ENCODE data around the gene MPIG6B.

MPIG6B gene

DNA sequence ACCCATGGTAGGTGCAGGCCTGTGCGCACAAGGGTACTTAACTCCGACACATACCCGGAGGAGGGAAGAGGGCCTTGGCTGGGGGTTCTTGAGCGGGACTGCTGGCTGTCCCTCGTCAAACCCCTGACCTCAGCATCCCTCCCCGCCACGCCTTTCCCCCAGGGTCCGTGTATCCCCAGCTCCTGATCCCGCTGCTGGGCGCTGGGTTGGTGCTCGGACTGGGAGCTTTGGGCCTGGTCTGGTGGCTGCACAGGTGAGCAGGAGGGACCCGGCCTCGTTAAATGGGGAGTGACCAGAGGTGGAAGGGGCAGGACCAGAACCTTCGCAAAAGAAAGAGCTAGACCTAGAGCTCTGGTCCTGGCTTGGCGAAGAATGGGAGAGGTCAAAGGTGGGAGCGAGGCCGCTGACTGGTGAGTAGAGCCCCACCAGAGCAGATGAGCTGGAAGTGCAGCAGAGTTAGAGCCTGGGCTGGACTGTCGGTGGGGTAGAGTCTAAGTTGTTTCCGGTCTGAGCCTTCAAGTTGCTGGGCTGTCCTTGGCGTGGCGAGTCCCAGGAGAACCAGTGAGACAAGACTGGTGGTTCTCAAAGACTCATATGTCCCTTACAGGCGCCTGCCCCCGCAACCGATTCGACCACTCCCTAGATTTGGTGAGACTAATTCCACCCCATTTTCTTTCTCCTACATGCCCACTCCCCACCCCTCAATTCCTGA, 963 bp downstream of the MPIG6B start:
- DNase-seq, result no peak

DNA sequence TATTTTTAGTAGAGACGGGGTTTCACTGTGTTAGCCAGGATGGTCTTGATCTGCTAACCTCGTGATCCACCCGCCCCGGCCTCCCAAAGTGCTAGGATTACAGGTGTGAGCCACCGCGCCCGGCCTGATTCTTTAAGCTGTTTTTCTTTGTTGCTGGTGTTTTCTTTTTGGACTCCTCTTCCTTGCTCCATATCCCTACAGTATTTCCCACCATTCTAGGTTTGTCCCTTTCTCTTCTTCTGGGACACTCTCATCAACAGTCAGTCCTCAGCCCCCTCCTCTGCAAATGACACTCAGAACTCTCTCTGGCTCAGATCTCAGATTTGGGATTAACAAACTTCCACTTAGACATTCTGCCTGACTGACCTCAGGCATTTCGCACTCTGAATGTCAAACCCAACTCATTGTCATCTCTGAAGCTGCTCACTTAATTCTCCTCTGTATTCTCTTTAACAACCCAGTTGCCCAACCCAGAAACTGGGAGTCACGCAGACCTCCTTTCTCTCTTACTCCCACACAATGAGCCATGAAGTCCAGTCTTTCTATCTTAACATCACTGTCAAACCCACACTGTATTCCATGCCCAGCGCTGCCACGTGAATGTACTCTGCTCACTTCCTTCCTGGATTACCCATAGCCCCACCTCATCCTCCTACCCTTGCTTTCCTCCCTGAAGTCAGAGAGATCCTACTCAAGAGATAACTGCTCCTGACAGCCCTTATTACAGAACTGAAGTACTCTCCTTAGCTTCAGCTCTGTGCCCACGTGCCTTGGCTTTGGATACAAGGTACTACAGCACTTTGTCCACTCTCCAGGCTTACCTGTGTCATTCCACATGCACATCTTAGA, 2.6 kb downstream of the MPIG6B start:
- DNase-seq, result no peak

DNA sequence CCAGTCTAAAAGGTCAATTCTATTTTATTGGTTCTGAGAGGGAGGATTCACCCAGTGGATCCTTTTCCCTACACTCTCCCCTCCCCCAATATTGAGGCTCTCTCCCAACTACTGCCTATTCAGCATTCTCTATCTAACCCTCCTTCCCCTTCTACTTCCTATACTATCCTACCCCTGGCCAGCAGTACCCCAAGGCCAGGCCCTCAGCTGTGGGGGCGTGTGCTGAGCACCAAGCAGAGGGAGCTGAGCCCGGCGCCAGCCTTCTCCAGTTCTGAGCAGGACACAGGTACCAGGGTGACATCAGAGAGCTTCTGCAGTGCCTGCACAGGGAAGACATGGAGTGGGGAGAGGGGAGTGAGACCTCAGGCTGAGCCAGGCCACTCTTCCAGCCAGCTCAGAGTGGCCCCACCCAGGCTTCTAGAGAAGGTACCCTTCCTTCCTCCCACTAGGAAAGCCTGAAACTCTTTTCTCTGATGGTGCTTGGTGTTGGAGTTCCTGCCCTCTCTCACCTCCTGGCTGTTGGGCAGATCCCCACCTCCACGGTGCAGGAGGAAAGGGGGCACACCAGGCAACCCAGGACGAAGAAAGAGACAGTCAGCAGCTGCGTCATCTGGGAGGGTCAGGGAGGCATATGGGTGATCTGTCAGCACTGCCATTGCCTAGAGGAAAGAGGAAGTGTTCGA, 4.0 kb downstream of the MPIG6B start:
- DNase-seq, result no peak

DNA sequence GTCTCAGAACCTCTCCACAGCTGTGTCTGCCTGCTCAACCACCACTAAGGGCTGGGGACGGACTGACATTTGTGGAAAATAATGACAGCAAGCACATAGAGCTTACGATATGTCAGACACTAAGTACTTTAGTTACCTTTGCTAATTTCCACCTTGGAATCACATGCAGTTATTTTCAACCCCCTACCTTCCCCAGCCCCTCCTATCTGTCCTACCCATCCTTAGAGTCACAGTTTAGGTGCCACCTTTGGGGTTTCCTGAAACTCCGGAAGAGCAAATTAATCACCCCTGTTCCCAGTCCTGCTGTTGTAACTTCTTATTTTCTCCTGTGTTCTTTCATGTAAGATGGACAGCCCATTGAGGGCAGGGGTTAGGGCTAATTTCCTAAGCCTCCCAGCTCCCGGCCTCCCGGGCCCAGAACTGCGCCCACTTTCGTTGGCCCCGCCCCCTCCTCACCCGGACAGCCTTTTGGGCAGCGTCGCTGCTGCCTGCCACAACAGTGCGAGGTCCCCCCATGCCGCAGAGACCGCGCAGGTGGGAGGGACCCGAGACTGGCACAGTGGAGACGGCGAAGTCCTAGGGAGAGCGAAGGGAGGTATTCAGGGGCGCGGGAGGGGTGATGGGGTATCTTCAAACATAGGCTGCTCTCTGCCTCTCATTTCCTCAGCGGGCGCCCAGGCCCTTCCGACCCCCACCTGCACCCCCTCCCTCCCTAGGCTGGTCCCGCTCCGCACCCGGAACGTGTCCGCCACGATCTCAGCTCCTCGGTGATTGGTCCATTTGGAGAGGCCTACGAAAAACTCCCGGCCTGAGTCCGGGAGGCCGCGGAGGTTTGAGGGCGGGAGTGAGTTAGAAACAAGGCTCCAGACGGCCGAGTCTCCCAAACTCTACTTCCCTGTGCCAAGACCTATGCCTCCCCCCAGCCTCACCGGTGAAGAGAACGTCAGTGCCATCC, 4.8 kb downstream of the MPIG6B start:
- DNase-seq, result no peak

DNA sequence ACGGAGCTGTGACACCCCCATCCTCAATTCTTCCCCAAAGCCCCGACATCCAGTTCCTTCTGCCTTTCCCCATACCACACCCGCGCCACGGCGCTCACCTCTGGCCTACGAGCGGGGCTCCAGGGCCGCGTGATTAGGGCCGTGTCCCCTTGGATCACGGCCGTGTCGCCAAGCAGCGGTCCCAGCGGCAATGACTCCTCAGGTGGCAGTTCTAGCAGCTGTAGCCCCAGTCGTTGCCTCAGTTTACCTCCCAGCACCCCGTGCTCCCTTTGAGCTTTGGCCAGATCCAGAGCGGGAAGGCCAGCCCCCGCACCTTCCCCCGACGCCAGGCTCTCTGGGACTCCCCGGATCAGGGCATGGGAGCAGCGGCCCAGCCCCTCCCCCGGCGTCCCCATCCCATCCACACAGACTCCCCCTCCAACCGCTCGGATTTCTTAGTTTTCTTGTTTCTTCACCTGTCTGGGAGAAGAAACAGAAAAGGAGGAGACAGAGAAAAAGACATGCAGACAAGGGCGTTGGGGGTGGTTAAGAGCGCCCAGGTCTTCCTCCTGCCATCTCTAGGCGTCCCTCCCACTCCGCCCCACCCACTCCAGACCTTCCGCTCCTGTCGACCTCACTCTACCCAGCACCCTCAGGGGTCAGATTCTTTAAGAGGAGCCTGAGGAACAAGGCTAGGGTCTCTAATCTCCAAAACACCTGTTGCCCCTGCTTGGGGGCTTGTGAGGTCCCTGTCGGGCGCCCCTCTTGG, 5.8 kb downstream of the MPIG6B start, which contains the start of gene DDAH2:
Gene DDAH2, minus strand, starts transcription at position 533 of the 748 bp plus-strand sequence. Its CDS starts 138 bp downstream, at position 395.
- DNase-seq, result no peak

DNA sequence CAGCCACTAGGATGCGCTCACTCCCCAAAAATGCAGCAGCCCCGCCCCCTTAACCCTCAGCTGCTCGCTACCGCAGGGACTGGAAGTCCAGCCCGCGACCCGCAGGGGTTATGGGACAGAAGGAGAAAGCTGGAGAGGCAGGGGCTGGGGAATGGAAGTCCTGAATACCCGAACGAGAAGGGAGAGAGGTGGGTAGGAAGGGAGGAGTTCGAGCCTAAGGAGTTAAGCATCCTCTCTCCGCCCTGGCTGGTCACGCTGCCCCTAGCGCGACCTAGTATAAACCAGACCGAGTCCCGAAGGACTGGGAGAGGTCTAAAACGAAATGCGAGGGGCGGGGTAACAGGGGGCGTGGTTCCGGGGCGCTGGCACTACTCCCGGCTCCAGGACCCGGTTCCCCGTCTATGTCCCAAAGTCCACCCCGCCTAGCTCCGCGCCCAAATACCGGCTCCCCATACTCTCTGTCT, 6.4 kb downstream of the MPIG6B start:
- peak; percentile 86 for DNase-seq

DNA sequence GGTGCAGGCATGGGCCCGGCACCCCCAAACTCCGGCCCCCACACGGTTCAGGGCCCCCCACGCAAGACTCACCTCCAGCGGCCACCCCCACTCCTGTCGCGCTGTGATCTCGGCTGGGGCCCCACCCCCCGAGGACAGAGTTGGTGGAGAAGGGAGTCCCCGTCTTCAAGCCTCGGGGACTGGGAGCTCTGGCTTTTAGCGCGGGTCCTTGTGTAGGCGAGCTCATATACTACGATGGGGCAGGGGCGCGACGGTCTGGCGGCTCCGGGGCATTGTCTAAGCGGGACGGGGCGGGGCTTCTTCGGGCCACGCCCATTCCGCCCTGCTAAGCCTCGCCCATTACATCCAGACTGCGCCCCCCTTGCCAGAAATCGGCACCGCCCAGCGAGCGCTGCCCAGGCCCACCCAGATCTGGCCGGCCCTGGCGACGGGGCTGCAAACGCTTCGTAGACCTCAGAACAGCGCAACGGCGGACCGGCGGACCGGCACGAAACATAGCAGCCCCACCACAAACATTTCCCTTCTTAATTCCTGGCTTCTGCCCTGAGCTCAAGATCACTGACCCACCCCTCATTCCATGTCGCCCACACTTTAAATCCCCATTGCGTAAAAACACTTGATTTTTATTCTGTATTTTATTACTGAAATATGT, 6.9 kb downstream of the MPIG6B start:
- DNase-seq, result peak; percentile 78

DNA sequence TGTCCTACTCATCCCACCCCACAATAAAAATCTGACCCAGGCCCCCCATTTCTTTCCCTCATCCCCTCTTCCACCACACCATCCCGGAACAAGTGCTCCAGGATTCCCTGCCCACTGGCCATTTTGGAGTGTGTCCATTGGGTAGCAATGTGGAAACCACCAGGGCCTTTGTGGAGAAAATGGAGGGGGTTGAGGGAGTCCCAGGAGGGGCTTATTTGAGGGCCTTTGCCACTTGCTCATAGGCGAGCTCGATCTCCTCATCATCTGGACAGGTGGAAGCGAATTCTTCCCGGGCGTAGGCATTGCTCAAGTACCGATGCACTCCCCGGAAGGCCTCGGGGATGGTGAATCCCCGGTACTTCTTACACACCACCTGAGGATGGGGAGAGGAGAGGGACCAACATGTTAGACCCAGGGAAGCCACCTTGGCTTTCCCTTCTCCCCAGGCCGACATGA, 7.5 kb downstream of the MPIG6B start:
- DNase-seq, result no peak

DNA sequence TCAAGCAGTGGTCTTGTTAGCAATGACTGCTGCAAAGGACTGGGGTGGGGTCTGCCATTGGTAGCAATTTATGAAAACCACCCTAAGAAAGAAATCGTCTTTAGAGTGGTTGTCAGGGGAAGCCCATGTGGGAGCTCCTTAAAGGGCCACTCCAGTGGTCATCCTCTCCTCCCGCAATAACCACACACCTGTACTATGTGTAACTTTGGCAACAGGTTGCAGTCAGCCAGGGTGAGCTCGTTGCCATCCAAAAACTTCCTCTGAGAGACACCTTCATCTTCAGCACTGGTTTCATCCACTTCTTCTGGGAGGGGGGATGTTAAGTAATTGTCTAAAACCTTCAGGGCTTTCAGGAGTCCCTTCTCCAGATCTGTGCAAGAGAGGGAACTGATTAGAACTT, 8.9 kb downstream of the MPIG6B start:
- no peak for DNase-seq

DNA sequence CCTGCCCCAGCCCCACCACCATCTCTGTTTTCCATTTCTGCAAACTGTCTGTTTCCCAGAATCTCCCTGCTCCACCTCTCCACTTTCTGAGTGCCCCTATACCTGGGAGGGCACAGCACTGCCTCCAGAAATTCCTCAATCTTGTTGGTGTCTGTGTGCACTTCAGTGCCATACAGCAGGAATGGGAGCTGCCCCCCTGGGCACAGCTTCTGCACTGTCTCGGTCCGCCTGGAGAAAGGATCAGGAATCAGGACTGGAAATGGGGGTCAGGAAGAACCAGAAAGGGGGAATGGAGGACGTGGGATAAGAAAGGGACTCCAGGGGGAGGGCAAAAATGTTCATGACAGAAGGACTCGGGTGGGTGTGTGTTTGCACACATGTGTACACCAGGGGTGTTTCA, 10.6 kb downstream of the MPIG6B start:
- DNase-seq, result no peak

DNA sequence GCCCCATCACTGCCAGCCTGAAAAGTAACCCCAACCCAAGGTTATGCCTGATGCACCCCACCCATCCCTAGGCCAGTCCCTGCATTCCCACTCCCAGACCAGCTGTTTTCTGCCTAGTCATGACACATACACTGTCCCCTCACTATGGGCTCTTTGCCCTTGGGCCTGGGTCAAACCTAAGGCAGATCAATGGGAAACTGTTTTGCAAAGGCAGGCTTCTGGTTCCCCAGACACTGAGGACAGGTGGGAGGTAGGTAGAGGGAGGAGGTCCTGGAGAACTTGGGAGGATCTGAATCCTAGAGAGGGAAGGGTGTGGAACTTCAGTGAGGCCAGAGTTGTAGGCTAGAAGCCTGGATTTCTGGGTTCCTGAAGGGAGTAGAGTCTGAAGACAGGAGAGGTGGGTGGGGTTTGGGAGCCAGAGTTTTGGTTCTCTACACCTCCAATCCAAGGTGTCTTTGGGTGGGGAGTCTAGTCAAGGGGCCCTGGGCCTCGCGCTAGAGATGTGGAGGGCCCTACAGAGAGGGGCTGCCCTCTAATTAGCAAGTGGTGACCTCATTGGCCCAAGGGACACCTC, 11.2 kb downstream of the MPIG6B start:
- DNase-seq, result no peak

DNA sequence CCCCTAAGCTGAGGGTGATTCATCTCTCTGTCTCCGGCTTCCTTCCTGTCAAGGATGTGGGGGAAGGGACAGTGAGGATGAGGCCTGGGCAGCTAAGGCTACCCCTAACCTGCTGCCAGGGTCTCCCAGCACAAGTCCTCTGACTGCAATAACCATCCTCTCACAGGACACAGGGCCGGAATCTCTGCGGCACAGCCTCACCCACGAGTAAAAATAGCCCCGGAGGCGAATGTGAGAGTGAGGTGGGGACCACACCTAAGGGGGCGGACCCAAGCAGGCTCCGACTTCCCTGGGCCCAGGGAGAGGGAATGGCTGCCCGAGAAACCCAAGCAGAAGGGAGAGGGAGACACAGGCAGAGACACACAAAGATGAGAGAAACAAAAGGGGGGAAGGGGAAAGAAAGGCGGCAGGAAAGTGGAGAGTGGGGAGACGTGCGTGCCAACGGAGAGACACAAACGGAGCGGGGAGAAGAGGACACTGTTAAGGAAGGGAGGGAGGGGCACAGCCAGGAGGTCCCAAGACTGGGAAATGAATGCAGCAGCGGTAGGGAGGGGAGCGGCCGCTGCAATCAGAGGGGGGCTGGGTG, 11.7 kb downstream of the MPIG6B start:
- no peak for DNase-seq

DNA sequence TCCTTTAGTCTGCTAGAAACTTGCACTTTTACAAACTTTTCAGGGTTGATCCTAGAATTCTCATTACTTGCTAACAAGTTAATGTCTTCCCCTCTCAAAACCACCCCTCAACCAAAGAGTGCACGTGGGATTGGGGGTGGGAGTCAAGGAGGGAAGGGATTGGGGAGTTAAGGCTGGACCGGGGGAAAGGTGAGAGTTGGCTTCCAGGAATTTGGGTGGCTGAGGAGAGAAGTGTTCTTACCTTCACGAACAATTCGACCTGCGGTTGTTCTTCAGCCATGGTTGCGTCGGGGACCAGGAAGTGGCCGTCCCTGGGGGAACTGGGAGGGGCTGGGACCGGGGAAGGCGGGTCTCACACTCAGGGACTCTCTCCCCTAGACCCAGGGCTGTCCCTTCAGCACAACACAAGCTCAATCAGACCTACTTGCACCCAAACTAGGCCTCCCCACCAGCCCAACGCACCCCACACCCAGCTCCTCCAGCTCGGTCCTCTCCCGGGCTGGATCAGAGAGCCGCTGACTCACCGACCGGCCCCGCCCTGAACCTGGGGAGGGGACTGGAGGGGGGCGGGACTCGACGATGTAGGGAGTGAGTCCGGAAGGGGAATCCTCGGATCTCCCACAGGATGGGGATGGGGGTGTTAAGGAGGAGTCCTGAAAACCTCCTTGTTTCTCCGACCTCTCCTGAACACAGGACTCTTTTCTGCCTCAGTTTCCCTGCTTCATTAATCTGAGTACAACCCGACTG, 13.0 kb downstream of the MPIG6B start, which contains the start of gene CLIC1:
Gene CLIC1, minus strand, starts transcription at position 510 of the 747 bp plus-strand sequence. Its CDS starts 230 bp downstream, at position 280.
- no peak for DNase-seq

DNA sequence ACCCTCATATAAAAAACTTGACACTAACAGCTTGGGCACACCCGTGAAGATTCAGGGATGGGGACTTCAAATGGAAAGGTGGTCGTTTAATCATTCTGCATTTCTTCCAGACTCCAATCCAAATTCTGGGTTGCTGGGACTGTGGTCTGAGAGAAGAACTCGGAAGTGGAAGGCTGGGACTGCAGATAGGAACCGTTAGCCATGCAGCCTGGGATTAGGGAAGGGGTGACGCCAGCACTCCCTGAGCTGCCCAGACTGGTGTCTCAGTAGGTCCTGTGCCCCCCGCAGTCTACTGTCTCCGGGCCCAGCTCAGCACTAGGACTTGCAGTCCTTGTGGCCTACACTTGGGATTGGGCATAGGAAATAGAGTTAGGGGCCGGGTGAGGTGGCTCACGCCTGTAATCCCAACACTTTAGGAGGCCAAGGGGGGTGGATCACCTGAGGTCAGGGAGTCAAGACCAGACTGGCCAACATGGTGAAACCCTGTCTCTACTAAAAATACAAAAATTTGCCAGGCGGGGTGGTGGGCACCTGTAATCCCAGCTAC, 13.7 kb downstream of the MPIG6B start:
- no peak for DNase-seq

DNA sequence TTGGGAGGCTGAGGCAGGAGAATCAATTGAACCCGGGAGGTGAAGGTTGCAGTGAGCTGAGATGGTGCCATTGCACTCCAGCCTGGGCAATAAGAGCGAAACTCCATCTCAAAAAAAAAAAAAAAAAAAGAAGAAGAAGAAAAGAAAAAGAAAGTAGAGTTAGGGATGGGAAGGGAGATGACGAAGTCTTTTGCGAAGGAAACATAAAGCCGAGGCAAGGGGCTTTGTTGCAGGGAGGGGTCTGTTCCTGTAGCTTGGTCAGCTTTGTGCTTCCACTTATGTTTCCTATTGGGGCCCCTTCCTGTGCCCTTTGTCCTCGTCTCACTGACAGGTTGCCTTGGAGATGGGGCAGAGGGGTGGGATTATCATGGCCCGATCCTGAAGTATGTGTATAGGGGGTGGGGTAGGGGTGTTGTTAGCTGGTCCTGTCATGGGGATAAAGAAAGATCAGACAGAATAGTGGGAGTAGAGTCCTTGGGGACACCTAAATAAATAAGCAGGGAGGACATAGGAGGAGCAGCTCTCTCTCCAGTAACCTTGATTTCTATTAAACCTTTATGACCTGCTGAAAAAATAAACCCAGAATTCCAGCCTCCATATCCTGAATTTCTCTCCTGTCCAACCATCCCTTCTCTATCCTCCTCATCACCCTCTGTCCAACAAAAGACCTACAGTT, 14.3 kb downstream of the MPIG6B start:
- DNase-seq, result no peak

DNA sequence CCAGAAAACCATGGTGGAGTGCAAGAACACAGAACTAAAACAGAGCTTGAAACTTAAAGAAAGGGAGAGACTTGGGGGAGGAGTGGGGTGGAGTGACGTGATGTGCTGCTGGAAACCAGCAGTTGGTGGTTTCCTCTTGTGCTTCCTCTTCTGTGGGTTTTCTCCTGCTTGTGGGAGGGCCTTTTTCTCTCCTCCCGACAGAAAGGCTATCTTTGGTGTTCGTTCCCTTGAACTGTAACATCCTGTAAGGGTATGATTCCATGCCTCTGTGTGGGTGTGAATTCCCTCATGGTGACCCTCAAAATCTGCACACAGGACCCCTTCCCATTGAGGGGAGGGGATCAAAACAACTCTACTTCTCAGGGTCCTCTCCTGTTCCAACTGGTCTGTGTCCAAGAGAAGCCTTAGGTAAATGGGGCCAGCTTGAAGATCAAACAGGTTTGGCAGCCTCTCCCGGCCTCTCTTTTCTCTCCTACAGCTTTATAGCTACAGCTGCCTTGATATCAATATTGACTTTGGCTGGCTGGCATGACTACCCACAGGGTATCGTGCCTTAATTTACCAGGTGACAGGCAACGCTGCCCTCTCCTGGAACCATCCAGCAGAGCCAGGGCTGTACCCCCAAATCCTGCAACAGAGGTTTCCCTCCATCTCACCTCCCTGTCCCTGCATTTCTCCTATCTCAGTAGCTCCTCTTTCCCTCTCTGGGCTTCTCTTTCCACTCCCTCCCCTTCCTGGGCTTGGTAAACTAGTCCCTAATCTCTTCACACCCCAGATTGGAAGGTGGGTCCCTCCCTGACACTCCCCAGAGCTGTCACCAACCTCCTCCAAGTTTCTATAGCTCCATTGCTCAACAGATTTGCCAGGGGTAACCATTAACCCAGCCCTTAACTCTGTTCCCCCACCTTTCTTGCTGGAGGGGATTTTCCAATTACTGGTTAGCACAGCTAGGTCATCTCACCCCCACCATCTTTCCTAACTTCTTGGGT, 15.1 kb downstream of the MPIG6B start:
- DNase-seq, result peak; percentile 25
